ENCODE data around the gene TNPO2.
A peak's percentile ranks its signal among the peaks of the same experiment; 100 is the strongest.

TNPO2 gene

GRCh38 chr19:12745166-12745897 lies 21.6 kb upstream of the TNPO2 start:
- CTCF ChIA-PET = interaction anchor here (1.5 to 23.7 kb wide), 4 partner anchors 17 to 102 kb away, joined by 5 to 412 read pairs (median 6); no protein-coding TSS in a partner anchor
- TF ChIP-seq CTCF (IDR thresholded peaks at IDR 0.05; ENCODE audit: control extremely low read depth, extremely low read depth, low read depth, missing control alignments) = no peak
- POLR2A ChIA-PET = no interaction called here
- DNase-seq (ENCODE audit: extremely low spot score) = no peak

- ChIA-PET POLR2A (no interaction called here), CTCF (interaction anchor here (0.9 to 23.7 kb wide), 4 partner anchors 11 to 59 kb away, joined by 5 to 412 read pairs (median 16); no protein-coding TSS in a partner anchor)
- no peak for TF ChIP-seq CTCF (IDR thresholded peaks at IDR 0.05; ENCODE audit: control extremely low read depth, extremely low read depth, low read depth, missing control alignments)
- DNase-seq (ENCODE audit: extremely low spot score) = no peak
Measured at GRCh38 chr19:12737835-12738351, 14.2 kb upstream of the TNPO2 start.

GRCh38 chr19:12736995-12737834 lies 13.5 kb upstream of the TNPO2 start, which contains the start of gene GET3:
GET3 (plus strand) TSS chr19:12737497; CDS start chr19:12737506, 9 bp downstream.
- ChIA-PET POLR2A (interaction anchor here (0.6 to 1.0 kb wide), 4 partner anchors 12 to 1281 kb away, joined by 3 to 7 read pairs (median 6); partner anchors contain the start of gene JUNB), CTCF (interaction anchor here (0.9 to 23.7 kb wide), 5 partner anchors 10 to 59 kb away, joined by 3 to 412 read pairs (median 7); no protein-coding TSS in a partner anchor)
- TF ChIP-seq CTCF (IDR thresholded peaks at IDR 0.05; ENCODE audit: control extremely low read depth, extremely low read depth, low read depth, missing control alignments) = no peak
- DNase-seq (ENCODE audit: extremely low spot score) = peak; percentile 91

- peak; percentile 62 for DNase-seq (ENCODE audit: extremely low spot score)
- ChIA-PET CTCF (interaction anchor here (0.7 to 3.8 kb wide), 15 partner anchors 10 to 114 kb away, joined by 3 to 17 read pairs (median 4); partner anchors contain the start of gene TNPO2), POLR2A (interaction anchor here (1.6 to 1.9 kb wide), 2 partner anchors 11 to 58 kb away, joined by 5 read pairs; partner anchors contain the start of gene JUNB)
- TF ChIP-seq CTCF (IDR thresholded peaks at IDR 0.05; ENCODE audit: control extremely low read depth, extremely low read depth, low read depth, missing control alignments) = peak; percentile 30
Measured at GRCh38 chr19:12733369-12734214, 9.9 kb upstream of the TNPO2 start.

GRCh38 chr19:12731337-12731736 lies 7.6 kb upstream of the TNPO2 start:
- no peak for TF ChIP-seq CTCF (IDR thresholded peaks at IDR 0.05; ENCODE audit: control extremely low read depth, extremely low read depth, low read depth, missing control alignments)
- no peak for DNase-seq (ENCODE audit: extremely low spot score)
- POLR2A ChIA-PET = interaction anchor here (1.5 kb wide), 1 partner anchor 60 kb away, joined by 3 read pairs; the partner anchor contains the start of gene JUNB
- CTCF ChIA-PET = interaction anchor here (0.9 to 3.8 kb wide), 2 partner anchors 14 to 26 kb away, joined by 3 to 17 read pairs; no protein-coding TSS in a partner anchor
